ENCODE results near the gene TGFB1I1.
"Not testable (repeated sequence)": the region's sequence is repeated elsewhere in the genome, so short reads cannot be mapped to it uniquely, and the experiment has no call there.

The TGFB1I1 gene

DNA sequence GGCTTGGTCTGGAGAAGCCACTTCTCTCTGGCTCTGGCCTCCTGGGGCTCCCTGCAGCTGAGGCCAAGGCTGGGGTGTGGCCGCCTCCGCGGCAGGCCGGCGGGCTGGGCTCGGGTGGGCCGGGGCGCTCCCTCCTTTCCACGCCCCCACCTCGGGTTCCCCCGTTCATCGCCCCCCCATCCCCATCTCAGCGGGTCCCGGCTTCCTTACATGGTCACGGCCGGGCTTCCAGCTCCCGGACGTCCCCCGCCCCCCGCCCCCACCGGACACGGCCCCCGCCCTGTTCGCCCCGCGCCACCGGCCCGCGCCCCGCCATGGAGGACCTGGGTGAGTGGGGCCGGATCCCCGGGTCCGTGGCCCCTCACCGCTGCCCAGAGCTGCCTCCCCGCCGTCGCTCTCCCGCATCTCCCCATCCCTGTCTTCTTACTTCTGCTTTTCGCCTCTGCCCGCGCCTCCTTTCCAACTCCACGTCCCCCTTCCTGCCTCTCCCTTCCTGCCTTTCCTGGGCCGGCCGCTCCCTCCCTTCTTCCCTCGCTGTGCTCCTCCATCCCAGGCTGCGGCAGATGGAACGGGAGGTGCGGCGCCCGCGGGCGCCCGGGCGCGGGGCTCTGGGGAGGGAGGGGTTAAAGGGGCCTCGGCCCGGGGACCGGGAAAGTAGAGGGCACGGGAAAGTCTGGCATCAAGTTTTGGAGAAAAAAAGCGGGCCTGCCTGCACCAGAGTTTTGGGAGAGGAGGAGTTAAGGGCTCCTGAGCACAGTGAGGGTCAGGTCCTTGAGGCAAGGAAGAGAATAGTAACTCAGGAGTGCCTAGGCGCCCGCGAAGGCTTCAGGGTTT lies at the start of gene TGFB1I1:
TGFB1I1 (plus strand) TSS at position 278 of the 834 bp plus-strand sequence; CDS start at position 315, 37 bp downstream.
- peak; percentile 47 for DNase-seq

GRCh38 chr16:31423241-31423640 lies 48.7 kb upstream of the TGFB1I1 start:
- no peak for DNase-seq

DNA sequence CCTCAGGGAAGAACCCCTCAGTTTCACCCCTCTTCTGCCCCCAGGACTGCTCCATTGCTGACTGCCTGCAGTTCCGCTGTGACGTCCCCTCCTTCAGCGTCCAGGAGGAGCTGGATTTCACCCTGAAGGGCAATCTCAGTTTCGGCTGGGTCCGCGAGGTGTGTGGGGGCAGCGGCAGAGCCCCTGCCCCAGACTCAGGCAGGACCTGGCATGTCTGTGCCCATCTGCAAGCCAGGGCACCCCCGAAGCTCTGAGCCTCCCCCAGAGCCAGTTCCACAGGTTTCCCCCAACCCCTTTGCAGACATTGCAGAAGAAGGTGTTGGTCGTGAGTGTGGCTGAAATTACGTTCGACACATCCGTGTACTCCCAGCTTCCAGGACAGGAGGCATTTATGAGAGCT lies 48.2 kb upstream of the TGFB1I1 start:
- DNase-seq: no peak

DNA sequence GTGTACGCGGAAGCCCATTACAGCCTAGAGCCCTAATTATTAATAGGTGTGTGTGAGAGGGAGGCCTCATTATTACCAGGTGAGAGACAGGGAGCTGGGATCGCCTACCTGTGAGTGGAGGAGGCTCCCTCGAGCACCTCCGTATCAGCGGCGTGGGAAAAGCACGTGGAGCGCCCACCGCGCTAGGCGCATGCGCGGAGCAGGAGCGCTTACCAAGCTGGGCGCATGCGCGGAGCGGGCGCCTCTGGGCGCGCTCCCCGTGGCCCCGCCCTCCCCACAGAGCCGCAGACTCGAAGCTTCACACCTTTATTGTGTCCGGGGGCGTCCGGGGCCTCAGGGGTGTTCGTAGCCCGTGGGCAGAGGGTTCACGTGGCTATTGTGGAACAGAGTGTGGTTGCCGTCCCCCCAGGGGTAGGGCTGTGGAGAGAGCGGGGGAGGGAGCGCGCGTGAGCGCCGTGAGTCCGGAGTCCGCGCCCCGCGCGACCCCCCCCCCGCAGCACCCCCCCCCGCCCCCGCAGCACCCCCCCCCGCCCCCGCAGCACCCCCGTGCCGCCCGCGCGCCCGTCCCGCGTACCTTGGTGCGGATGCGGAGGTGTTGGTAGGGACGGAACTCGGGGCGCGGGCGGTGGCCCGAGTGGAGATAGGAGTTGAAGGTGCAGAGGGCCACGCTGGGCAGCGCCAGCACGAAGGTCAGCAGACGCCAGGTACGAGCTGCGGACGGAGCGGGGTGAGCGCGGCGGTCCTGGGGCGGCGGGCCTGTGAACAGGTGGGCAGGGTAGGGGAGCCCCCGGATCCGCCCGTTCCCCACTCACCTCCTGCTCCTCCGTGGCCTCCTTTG lies 44.3 kb upstream of the TGFB1I1 start:
- no peak for DNase-seq

- DNase-seq: no peak
Observed at GRCh38 chr16:31428279-31428597, 43.7 kb upstream of the TGFB1I1 start, which contains the start of gene COX6A2. COX6A2 (minus strand) TSS chr16:31428360; CDS start chr16:31428325, 35 bp downstream.

GRCh38 chr16:31428638-31429247 lies 43.2 kb upstream of the TGFB1I1 start:
- DNase-seq: no peak

DNA sequence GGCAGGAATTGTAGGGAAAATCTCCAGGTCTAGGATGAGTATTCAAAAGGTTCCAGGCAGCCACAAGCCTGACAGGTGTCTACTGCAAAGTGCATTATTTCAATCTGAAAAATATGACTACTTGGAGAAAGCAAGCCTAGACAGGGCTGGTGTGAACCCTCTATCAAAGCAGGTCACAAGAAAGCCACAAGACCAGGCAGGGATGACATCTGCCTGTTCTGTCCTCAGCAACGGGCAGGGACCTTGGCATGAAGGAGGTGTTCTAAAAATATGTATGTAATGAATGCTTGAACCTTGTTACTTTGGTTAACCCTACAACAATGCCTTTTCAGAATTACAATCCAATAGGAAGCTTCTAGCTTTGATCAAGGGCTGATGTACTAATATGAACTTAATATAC lies 42.6 kb upstream of the TGFB1I1 start:
- no peak for DNase-seq

DNA sequence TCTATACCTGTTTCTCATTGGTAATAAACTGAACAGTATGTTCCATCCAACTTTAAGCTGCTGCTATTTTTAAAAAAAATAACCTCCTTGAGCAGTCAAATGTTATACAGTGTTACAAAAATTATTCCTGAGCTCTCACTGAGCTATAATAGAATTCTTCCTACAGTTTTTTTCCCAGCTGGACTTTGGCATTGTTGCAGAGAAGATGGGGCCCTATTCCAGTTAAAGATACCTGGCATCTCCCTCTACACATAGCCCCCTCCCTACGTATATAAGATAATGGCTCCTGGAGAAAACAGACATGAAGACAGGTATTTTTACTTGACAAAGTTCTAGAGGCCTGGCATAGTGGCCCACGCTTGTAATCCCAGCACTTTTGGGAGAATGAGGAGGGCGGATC lies 42.2 kb upstream of the TGFB1I1 start:
- DNase-seq: no peak

DNA sequence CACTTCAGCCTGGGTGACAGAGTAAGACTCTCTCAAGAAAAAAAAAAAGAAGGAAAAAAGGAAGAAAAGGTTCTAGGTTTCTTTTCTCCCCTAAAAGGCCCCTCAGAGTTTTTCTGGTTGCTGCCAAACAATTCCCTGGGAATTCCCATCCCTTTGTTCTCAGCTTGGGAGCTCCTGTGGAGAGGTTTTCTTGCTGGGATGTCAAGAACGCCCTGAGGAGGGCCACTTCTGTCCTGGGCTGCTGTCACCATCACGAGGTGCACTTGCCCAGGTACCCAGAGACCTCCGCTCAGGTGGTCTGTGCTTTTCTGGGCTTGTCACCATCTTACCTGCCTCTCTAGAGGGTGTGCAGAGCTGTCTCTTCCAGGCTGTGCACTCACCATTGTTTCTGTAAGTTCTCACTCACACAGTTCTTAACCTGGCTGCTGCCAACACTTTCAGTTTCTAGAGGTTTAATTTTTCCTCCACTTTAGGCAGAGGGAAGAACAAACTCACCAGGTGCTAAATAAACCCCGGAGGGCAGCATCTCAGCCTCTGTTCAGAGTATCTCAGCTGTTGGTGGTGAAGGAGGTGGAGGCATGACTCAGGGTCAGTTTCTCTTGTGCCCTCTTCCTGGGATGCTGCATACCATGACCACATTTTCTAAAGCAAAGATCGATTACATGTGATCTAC lies 41.4 kb upstream of the TGFB1I1 start:
- DNase-seq: no peak

DNA sequence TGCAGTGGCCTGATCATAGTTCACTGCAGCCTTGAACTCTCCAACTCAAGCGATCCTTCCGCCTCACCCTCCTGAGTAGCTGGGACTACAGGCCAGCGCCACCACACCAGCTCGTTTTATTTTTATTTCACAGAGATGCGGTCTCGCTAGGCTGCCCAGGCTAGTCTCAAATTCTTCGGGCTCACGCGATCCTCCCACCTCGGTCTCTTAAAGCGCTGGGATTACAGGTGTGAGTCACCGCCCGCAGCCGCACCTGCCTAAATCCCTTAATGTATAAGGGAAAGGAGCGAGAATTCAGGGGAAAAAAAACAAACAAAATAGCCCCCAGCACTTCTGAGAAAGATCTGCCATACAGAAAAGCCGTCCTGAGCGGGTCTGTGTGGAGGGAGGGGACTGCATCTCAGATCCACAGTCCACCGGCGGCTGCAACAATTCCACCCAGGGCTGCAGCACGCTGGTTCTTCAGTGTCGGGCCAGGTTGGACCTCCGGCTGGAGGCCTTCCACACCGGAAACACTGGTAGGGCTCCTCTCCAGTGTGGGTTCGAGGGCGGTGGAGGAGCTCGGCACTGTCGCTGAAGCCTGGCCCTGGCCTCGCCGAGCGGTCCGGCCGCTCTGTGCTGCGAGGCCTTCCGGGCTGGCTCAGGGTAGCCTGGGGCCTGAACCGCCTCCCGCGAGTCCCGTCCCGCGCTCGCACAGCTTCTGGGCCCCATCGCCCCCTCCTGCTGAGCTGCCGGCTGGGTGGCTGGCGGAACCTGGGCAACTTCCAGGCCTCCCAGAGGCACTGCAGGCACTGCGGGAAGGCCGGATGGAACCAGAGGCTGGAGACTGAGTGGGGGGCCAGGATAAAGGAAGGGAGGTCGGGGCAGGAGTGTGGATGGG lies 36.4 kb upstream of the TGFB1I1 start:
- no peak for DNase-seq

DNA sequence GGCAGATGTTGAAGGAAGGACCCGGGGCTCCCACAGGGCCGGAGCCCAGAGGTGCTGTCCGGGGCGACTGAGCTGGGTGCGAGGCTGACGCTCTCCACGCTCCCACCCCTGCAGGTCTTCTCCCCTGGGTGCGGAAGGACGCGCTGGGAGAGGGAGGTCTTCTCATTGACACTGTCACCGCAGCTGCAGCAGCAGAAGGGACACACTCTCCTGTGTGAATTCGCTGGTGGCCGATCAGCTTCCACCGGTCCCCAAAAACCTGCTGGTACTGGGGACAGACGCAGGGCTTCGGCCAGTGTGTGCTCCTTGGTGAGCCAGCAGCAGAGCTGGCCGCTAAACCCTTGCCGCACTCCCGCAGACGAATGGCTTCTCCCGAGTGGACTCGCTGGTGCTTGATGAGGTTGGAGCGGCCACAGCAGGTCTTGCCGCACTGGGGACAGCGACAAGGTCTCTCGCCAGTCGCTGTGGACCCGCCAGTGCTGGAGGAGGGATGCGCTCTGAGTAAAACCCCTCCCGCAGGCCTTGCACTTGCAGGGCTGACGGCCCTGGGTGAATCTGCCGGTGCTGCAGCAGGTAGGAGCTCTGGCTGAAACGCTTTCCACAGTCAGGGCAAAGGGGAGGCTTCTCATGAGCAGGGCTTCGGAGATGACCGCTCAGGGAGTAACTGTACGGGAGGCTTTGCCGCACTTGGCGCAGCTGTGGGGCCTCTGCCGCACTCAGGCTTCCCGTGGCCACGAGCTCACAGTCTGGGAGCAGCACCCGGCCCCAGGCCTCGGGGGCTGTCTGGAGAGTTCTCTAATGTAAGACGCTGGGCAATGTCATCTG lies 35.5 kb upstream of the TGFB1I1 start:
- DNase-seq: no peak

DNA sequence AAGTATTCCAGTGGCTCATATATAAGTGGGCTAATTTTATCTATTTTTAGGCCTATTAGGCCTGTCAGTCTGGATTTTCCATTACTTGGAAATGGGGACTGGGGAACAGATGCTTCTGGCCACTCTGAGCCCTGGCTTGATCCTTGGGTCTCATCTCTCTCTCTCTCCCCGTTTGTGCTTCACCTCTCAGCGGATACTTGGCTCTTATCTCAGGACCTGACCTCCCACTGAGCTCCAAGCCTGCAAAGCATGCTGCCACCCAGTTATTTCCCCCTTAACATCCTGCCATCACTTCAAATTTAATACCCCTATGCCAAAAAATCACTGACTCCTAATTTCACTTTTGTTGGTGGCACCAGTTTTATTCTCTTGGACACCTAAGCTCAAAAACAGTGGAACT lies 33.5 kb upstream of the TGFB1I1 start:
- DNase-seq: no peak

GRCh38 chr16:31439023-31439422 lies 32.9 kb upstream of the TGFB1I1 start:
- not testable (repeated sequence) for DNase-seq

GRCh38 chr16:31439519-31439918 lies 32.4 kb upstream of the TGFB1I1 start:
- no peak for DNase-seq

- DNase-seq: no peak
Observed at GRCh38 chr16:31440516-31441184, 31.3 kb upstream of the TGFB1I1 start.

DNA sequence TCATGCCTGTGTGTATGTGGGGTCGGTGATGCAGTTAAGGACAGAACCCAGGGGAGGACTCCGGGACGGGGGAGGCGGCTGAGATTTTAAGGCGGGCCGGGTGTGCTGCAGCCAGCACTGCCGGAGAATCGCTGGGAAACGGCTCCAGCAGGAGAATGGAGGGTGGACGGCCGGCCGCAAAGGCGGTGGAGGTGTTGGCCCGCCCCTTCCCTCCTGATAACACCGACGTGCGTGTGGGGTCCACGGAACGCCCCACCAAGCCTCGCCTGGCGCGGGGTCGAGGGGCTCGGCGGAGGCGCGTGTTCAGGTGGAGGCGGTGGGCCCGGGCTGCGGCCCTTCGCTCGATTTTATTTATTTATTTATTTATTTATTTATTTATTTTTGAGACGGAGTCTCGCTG lies 30.0 kb upstream of the TGFB1I1 start:
- no peak for DNase-seq

DNA sequence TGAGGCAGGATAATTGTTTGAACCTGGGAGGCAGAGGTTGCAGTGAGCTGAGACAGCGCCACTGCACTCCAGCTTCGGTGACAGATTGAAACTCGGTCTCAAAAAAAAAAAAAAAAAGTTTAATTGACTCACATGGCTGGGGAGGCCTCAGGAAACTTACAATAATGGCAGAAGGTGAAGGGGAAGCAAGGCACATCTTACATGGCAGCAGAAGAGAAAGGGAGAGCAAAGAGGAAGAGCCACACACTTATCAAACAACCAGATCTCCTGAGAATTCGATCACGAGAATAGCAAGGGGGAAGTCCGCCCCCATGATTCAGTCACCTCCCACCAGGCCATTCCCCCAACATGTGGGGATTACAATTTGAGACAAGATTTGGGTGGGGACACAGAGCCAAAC lies 26.0 kb upstream of the TGFB1I1 start:
- DNase-seq: peak; percentile 27

DNA sequence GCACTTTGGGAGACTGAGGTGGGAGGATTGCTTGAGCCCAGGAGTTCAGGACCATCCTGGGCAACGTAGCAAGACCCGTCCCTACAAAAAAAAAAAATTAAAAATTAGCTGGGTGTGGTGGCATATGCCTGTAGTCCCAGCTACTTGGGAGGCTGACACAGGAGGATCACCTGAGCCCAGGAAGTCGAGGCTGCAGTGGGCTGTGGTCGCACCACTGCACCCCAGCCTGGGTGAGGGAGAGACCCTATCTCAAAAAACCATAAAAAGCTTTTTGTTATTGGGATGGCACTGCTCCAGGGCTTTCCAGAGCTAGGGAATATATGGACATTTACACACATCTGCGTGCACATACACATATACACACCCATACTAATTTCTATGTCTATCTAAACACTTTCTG lies 20.8 kb upstream of the TGFB1I1 start:
- no peak for DNase-seq

- peak; percentile 77 for DNase-seq
Observed at GRCh38 chr16:31451681-31452351, 20.1 kb upstream of the TGFB1I1 start.

GRCh38 chr16:31452631-31453106 lies 19.3 kb upstream of the TGFB1I1 start:
- peak; percentile 32 for DNase-seq

Data from OCI-M1 (cell line).